ENCODE measurements around the gene ZAP70.

The ZAP70 gene

GRCh38 chr2:97724946-97725688, 11.7 kb downstream of the ZAP70 start:
- TF ChIP-seq CTCF (IDR thresholded peaks at IDR 0.05; ENCODE audit: low read depth, low read length), result no peak
- no peak overlapping the region for H3K4me3 ChIP-seq (ENCODE audit: low read depth, low read length)

DNA sequence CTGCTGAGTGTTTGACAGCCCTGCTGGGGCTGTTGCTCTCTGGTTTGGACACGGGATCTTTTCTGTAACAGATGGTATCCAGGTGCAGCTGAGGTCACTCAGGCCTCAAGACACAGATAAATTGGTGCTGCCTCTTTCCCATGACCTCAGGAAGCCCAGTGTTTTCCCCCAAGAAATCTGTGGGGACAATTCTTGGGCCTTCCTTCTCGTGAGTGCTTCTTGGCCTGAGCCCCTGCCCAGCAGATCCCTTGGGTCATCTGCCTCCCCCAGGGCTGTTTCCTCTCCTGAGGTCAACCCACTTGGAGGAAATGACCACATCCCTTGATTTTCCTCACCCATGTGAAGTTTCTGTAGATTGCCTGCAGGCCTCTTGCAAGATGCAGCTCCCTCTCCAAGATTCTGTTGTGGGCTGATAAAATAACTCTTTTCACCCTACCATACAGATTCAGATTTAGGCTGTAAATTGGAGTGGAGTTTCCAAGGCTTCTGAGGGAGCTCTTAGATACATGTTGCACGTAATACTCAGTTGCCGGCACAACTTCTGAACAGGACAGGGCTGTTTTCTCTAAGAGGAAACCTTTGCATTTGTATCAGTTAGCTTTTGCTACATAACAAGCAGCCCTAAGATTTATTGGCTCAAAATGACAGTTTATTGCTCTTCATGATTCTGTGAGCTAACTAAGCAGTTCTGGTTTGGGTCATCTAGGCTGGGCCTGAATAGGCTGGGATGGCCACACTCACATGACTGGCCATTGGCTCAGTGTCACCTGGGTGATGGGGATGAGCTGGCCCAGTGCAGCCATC, 13.1 kb downstream of the ZAP70 start:
- H3K4me3 ChIP-seq (ENCODE audit: low read depth, low read length), result no peak overlapping the region
- TF ChIP-seq CTCF (IDR thresholded peaks at IDR 0.05; ENCODE audit: low read depth, low read length), result no peak

GRCh38 chr2:97727296-97727695, 13.9 kb downstream of the ZAP70 start:
- no peak overlapping the region for H3K4me3 ChIP-seq (ENCODE audit: low read depth, low read length)

DNA sequence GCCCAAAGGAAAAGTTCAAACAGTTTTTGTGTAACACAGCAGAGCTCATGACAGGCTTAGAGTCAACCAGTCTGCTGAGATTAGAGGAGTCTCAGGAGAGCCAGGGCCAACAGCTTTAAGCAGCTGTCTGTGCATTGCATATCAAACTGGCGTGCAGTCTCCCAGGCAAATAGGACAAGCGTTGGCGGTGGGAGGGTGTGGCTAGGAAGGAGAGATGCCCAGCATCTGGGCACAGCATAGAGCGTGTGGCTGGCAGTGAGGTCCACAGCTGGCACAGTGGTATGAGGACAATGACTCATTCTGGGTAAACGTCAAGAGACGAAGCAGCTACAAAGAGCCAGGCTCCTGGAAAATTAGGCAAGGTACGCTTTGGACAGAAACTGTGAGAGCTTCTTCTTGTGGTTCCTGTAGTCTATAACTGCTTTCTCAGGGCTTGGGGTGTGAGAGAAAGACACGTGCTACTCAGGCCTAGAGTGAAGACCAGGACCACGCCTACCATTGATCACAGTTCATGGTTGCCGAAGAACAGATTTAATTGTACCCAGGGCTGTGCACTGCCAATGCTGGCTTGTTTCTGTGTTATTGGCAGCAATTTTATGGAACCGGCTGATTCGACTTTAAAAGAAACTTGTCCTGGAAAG, 14.8 kb downstream of the ZAP70 start:
- TF ChIP-seq CTCF (IDR thresholded peaks at IDR 0.05; ENCODE audit: low read depth, low read length), result no peak
- H3K4me3 ChIP-seq (ENCODE audit: low read depth, low read length), result no peak overlapping the region

More at GRCh38 chr2:97727296-97727695, 13.9 kb downstream of the ZAP70 start:
- TF ChIP-seq CTCF (IDR thresholded peaks at IDR 0.05; ENCODE audit: low read depth, low read length), result no peak

DNA sequence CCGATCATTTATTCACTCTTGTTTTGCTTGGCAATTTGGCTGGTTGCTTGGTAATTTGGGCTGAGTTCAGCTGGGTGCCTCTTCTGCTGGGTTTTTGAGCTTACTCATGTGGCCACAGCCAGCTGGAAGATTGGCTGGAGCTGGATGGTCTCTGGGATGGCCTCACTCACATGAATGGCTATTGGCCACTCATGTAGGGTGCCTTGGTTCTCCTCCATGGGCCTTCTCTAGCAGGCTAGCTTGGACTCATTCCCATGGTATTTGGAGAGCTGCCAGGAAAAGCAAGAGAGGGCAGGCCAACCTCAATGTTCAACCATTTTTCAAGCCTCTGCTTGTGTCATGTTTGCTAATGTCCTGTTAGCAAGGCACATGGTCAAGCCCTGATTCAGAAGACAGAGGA, 16.9 kb downstream of the ZAP70 start:
- TF ChIP-seq CTCF (IDR thresholded peaks at IDR 0.05; ENCODE audit: low read depth, low read length), result no peak
- no peak overlapping the region for H3K4me3 ChIP-seq (ENCODE audit: low read depth, low read length)

- TF ChIP-seq CTCF (IDR thresholded peaks at IDR 0.05; ENCODE audit: low read depth, low read length), result no peak
- H3K4me3 ChIP-seq (ENCODE audit: low read depth, low read length), result no peak overlapping the region
Observed at GRCh38 chr2:97731274-97732020, 18.1 kb downstream of the ZAP70 start.

Data from WI38 (cell line).